Activated T-cell treated with anti-CD3 and anti-CD28 coated beads, Interleukin-2, amount 50 U/mL, for 4 hours (primary cell): Measurements from ENCODE around the gene AQP12B. TPM values are rescaled to one million over a fixed set of nuclear protein-coding genes. Genes with fewer than 3 reads are reported as not detected.
A peak's percentile ranks its signal among the peaks of the same experiment; 100 is the strongest.

Source experiments
- ATAC-seq, 2 donors: fragments of 200-7000 bp; cut with Tn5 transposase; one replicate each; pipeline ENCODE4 v1.10.0; 2021
- DNase-seq: peaks from one replicate; pipeline ENCODE4 v3.0.0-alpha.2; 2020
- H3K27me3 Mint-ChIP-seq: one replicate; pipeline ENCODE4 v1.8.0; 2021; ENCODE audit warnings: low read depth, mixed read lengths
- H3K36me3 Mint-ChIP-seq: one replicate; pipeline ENCODE4 v1.8.0; 2022; ENCODE audit warnings: mixed read lengths; ENCODE audit not compliant: insufficient read depth
- H3K4me1 Mint-ChIP-seq: one replicate; pipeline ENCODE4 v1.8.0; 2021; ENCODE audit warnings: low read depth, mixed read lengths
- H3K4me3 Mint-ChIP-seq: one replicate; pipeline ENCODE4 v1.8.0; 2021; ENCODE audit warnings: mild to moderate bottlenecking, moderate library complexity, mixed read lengths
- H3K9me3 Mint-ChIP-seq: one replicate; pipeline ENCODE4 v1.8.0; 2021; ENCODE audit warnings: mixed read lengths
- total RNA-seq, 3 donors: library from RNA; stranded (reverse); gene quantifications; one replicate each; pipeline ENCODE4 v1.2.1, GENCODE V29; 2021

The AQP12B gene
- total RNA-seq, 3 donors from 2014 or later: not detected

- no peaks in the 10 kb centered on the region for H3K27me3 Mint-ChIP-seq
These were observed 47.3 kb downstream of the AQP12B start for GRCh38 chr2:240635121-240635997.

GRCh38 chr2:240632306-240632721 lies 50.4 kb downstream of the AQP12B start:
- H3K27me3 Mint-ChIP-seq: no peaks in the 10 kb centered on the region
- ATAC-seq (no peak), DNase-seq (no peak)
- H3K4me1 Mint-ChIP-seq: peaks cover 3% of the 10 kb centered on the region
- peaks cover 2% of the 10 kb centered on the region for H3K36me3 Mint-ChIP-seq
- peaks cover 11% of the 10 kb centered on the region for H3K9me3 Mint-ChIP-seq
- no peak overlapping the region for H3K4me3 Mint-ChIP-seq

More at GRCh38 chr2:240635121-240635997, 47.3 kb downstream of the AQP12B start:
- Mint-ChIP-seq H3K4me3 (no peak overlapping the region), H3K4me1 (no peaks in the 10 kb centered on the region), H3K36me3 (peaks cover 2% of the 10 kb centered on the region), H3K9me3 (peaks cover 11% of the 10 kb centered on the region)
- DNase-seq (no peak), ATAC-seq (no peak)

DNA sequence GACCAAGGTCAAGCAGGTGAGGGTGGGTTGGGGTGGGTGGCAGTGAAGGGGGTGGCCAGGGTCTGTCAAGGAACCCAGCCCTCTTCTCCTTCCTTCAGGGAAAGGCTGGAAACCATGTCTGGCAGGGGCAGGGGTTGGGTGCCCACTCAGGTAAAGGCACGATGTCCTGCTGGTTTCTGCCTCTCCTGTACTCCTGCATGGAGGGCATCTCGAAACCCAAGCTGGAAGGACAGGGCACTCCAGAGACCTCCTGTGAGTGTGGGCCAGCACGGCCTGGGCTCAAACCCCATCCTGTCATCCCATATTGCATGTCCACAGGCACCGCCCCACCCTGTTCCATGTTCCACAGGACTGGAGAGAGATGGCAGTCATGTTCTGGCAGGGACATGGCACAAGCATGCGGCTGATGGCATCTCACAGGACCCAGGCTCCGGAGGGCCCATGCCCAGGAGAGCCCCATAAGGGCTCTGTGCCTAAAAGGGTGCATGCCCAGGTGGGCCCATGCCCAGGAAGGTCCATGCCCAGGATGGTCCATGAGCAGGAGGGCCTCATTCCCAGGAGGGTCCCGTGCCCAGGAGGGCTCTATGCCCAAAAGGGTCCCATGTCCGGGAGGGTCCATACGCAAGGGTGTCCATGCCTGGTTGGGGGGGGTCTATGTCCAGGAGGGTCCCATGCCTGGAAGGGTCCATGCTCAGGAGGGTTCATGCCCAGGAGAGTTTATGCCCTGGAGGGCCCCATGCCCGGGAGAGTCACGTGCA lies 51.0 kb downstream of the AQP12B start:
- Mint-ChIP-seq H3K36me3 (peaks cover 2% of the 10 kb centered on the region), H3K4me3 (no peak overlapping the region), H3K9me3 (peaks cover 11% of the 10 kb centered on the region), H3K27me3 (no peaks in the 10 kb centered on the region), H3K4me1 (peaks cover 9% of the 10 kb centered on the region)
- DNase-seq (no peak), ATAC-seq (no peak)

GRCh38 chr2:240630771-240631547 lies 51.7 kb downstream of the AQP12B start:
- no peak for ATAC-seq
- H3K4me1 Mint-ChIP-seq: peaks cover 14% of the 10 kb centered on the region
- no peaks in the 10 kb centered on the region for H3K27me3 Mint-ChIP-seq
- H3K9me3 Mint-ChIP-seq: peaks cover 11% of the 10 kb centered on the region
- peaks cover 2% of the 10 kb centered on the region for H3K36me3 Mint-ChIP-seq
- H3K4me3 Mint-ChIP-seq: no peak overlapping the region
- DNase-seq: no peak

- H3K27me3 Mint-ChIP-seq: no peaks in the 10 kb centered on the region
- H3K9me3 Mint-ChIP-seq: peaks cover 11% of the 10 kb centered on the region
- ATAC-seq (no peak), DNase-seq (no peak)
- H3K36me3 Mint-ChIP-seq: peaks cover 2% of the 10 kb centered on the region
- no peak overlapping the region for H3K4me3 Mint-ChIP-seq
- peaks cover 19% of the 10 kb centered on the region for H3K4me1 Mint-ChIP-seq
These were observed 52.5 kb downstream of the AQP12B start for GRCh38 chr2:240629968-240630770.

DNA sequence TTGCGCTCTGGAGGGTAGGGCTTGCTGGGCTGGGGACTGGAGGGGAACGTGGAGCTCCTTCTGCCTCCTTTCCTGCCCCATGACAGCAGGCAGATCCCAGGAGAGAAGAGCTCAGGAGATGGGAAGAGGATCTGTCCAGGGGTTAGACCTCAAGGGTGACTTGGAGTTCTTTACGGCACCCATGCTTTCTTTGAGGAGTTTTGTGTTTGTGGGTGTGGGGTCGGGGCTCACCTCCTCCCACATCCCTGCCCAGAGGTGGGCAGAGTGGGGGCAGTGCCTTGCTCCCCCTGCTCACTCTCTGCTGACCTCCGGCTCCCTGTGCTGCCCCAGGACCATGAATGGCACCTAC lies 53.1 kb downstream of the AQP12B start:
- H3K9me3 Mint-ChIP-seq: peaks cover 11% of the 10 kb centered on the region
- no peaks in the 10 kb centered on the region for H3K27me3 Mint-ChIP-seq
- H3K36me3 Mint-ChIP-seq: peaks cover 2% of the 10 kb centered on the region
- H3K4me3 Mint-ChIP-seq: no peak overlapping the region
- DNase-seq (no peak), ATAC-seq (no peak)
- peaks cover 24% of the 10 kb centered on the region for H3K4me1 Mint-ChIP-seq

GRCh38 chr2:240628808-240629618 lies 53.7 kb downstream of the AQP12B start:
- Mint-ChIP-seq H3K4me1 (peaks cover 26% of the 10 kb centered on the region), H3K27me3 (no peaks in the 10 kb centered on the region), H3K9me3 (peaks cover 9% of the 10 kb centered on the region), H3K4me3 (no peak overlapping the region), H3K36me3 (no peaks in the 10 kb centered on the region)
- no peak for DNase-seq
- ATAC-seq: no peak

DNA sequence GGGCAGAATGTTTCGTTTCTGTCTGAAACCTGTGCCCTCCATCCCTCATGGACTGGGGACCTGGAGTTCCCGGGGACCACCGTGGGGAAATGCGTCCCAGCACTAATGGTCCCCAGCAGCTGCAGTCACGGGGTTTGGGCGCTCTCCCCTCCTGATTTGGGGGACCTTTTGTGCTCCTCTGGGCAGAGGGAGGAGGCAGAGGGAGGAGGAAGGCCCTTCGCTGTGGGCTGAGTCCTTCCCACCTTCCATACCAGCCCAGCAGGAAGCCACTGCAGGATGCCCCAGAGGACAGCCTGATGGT lies 54.2 kb downstream of the AQP12B start:
- no peak for ATAC-seq
- peaks cover 30% of the 10 kb centered on the region for H3K4me1 Mint-ChIP-seq
- no peak for DNase-seq
- H3K27me3 Mint-ChIP-seq: no peaks in the 10 kb centered on the region
- no peak overlapping the region for H3K4me3 Mint-ChIP-seq
- peaks cover 6% of the 10 kb centered on the region for H3K9me3 Mint-ChIP-seq
- no peaks in the 10 kb centered on the region for H3K36me3 Mint-ChIP-seq

GRCh38 chr2:240627736-240628506 lies 54.8 kb downstream of the AQP12B start:
- H3K4me3 Mint-ChIP-seq: no peak overlapping the region
- peaks cover under 1% of the 10 kb centered on the region for H3K9me3 Mint-ChIP-seq
- H3K4me1 Mint-ChIP-seq: peaks cover 34% of the 10 kb centered on the region
- H3K27me3 Mint-ChIP-seq: no peaks in the 10 kb centered on the region
- ATAC-seq: no peak
- no peak for DNase-seq
- H3K36me3 Mint-ChIP-seq: no peaks in the 10 kb centered on the region

- ATAC-seq: peak; percentile 6 to 15
- Mint-ChIP-seq H3K4me3 (no peak overlapping the region), H3K27me3 (no peaks in the 10 kb centered on the region), H3K36me3 (no peaks in the 10 kb centered on the region), H3K9me3 (no peaks in the 10 kb centered on the region), H3K4me1 (peaks cover 44% of the 10 kb centered on the region)
- DNase-seq: peak; percentile 7
These were observed 56.0 kb downstream of the AQP12B start for GRCh38 chr2:240626531-240627300.
